22Rv1 (cell line): Measurements from ENCODE around the gene OR10G2.

Experiments used
- ZFX ChIP-seq: fragments of 450-650 bp; IDR thresholded peaks from 2 replicates; pipeline ENCODE4 v1.6.1; 2017; ENCODE audit warnings: antibody characterized with exemption, borderline replicate concordance
- TF ChIP-seq, protein P1 (sequence below): fragments of 450-650 bp; IDR thresholded peaks from 2 replicates; pipeline ENCODE4 v1.5.1; 2017; ENCODE audit warnings: mild to moderate bottlenecking

DNA sequence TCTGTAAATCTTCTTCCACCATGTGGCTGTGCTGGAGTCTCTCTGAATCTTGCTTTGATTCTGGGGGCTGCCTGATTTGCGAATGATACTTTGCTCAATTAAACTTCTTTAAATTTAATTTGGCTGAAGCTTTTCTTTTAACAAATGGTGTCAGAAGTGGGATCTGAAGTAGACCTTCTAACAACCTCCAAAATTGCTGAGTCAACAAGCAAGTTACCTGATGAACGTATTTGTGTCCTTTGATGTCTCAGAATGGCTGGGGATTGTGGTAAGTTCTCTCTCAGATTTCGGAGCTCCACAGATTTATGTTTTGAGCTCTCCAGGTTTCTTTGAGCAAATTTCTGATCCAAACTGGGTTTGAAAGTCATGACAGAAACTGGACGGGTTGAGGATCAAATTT, 40.8 kb upstream of the OR10G2 start:
- TF ChIP-seq, protein P1, sequence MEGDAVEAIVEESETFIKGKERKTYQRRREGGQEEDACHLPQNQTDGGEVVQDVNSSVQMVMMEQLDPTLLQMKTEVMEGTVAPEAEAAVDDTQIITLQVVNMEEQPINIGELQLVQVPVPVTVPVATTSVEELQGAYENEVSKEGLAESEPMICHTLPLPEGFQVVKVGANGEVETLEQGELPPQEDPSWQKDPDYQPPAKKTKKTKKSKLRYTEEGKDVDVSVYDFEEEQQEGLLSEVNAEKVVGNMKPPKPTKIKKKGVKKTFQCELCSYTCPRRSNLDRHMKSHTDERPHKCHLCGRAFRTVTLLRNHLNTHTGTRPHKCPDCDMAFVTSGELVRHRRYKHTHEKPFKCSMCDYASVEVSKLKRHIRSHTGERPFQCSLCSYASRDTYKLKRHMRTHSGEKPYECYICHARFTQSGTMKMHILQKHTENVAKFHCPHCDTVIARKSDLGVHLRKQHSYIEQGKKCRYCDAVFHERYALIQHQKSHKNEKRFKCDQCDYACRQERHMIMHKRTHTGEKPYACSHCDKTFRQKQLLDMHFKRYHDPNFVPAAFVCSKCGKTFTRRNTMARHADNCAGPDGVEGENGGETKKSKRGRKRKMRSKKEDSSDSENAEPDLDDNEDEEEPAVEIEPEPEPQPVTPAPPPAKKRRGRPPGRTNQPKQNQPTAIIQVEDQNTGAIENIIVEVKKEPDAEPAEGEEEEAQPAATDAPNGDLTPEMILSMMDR, result no peak
- TF ChIP-seq ZFX, result no peak
